Fibroblast of villous mesenchyme (primary cell): ENCODE results near the gene PPEF1. TPM values are rescaled to one million over a fixed set of nuclear protein-coding genes. Genes with fewer than 3 reads are reported as not detected.
"Not testable (repeated sequence)": the region's sequence is repeated elsewhere in the genome, so short reads cannot be mapped to it uniquely, and the experiment has no call there.

Experiments
- DNase-seq: peaks from one replicate; pipeline ENCODE4 v3.0.0-alpha.2; 2010; ENCODE audit warnings: low read depth
- H3K4me3 ChIP-seq: 2 replicates; pipeline ENCODE4 v1.5.1; 2011; ENCODE audit warnings: low read depth, mild to moderate bottlenecking, low read length
- total RNA-seq: library from RNA; depleted of rRNA; stranded (reverse); fragments of >200 nt; gene quantifications from 2 replicates; pipeline ENCODE4 v1.2.3, GENCODE V29; 2012
- TF ChIP-seq, protein P1 (sequence below): IDR thresholded peaks from 2 replicates; pipeline ENCODE4 v1.5.1; 2012; ENCODE audit warnings: low read depth, mild to moderate bottlenecking, low read length; ENCODE audit not compliant: insufficient read depth

The PPEF1 gene
- total RNA-seq, 1 donor, result not detected

- TF ChIP-seq, protein P1, sequence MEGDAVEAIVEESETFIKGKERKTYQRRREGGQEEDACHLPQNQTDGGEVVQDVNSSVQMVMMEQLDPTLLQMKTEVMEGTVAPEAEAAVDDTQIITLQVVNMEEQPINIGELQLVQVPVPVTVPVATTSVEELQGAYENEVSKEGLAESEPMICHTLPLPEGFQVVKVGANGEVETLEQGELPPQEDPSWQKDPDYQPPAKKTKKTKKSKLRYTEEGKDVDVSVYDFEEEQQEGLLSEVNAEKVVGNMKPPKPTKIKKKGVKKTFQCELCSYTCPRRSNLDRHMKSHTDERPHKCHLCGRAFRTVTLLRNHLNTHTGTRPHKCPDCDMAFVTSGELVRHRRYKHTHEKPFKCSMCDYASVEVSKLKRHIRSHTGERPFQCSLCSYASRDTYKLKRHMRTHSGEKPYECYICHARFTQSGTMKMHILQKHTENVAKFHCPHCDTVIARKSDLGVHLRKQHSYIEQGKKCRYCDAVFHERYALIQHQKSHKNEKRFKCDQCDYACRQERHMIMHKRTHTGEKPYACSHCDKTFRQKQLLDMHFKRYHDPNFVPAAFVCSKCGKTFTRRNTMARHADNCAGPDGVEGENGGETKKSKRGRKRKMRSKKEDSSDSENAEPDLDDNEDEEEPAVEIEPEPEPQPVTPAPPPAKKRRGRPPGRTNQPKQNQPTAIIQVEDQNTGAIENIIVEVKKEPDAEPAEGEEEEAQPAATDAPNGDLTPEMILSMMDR, result no peak
- no peak overlapping the region for H3K4me3 ChIP-seq
- no peak for DNase-seq
These were observed 15.1 kb downstream of the PPEF1 start for GRCh38 chrX:18722500-18723071.

GRCh38 chrX:18725310-18725943 is 18.0 kb downstream of the PPEF1 start:
- H3K4me3 ChIP-seq, result no peak overlapping the region
- no peak for DNase-seq
- TF ChIP-seq, protein P1, result no peak

DNA sequence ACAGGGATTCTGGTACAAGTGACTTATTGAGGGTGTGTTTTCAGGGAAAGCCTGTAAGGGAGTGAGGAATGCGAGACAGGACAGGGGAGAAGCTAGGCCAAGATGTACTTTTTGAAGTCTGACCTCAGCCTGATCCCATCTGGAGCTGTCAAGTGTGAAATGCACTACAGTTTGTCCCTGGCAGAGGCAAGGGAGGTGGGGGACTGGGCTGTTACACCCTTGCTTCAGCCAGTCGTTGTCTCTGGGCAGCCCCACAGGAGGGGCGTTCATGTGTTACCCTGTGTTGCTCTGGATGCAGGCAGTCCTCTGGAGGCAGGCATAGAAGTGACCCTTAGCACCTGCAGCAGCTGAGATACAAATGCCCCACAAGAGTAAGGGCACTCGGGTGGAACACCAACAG is 25.8 kb downstream of the PPEF1 start:
- TF ChIP-seq, protein P1, result no peak
- no peak overlapping the region for H3K4me3 ChIP-seq
- no peak for DNase-seq

DNA sequence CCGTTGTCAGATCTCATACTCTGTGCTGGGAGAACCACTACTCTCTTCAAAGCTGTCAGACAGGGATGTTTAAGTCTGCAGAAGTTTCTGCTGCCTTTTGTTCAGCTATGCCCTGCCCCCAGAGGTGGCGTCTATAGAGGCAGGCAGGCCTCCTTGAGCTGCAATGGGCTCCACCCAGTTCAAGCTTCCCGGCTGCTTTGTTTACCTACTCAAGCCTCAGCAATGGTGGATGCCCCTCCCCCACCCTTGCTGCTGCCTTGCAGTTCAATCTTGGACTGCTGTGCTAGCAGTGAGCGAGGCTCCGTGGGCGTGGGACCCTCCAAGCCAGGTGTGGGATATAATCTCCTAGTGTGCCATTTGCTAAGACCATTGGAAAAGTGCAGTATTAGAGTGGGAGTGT is 32.2 kb downstream of the PPEF1 start:
- DNase-seq, H3K4me3 ChIP-seq: not testable (repeated sequence)

DNA sequence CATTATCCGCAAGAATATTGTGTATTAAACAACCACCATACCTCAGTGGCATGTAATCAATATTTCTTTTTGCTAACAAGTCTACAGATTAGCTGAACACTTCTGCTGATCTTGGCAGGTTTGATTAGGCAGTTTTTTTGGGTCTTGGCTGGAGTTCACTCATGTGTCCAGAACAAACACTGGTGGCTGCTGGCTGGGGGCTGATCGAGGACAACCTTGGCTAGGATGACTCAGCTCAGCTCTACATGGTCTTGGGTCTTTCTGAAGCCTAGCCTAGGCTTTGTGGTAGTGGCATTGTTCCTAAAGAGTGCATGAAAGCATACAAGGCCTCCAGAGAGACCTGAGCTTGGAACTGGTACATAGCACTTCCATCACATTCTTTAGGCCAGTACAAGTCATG is 41.1 kb downstream of the PPEF1 start:
- TF ChIP-seq, protein P1, result no peak
- no peak overlapping the region for H3K4me3 ChIP-seq
- DNase-seq, result no peak

- TF ChIP-seq, protein P1, result no peak
- DNase-seq, result no peak
- no peak overlapping the region for H3K4me3 ChIP-seq
These were observed 46.2 kb downstream of the PPEF1 start for GRCh38 chrX:18753631-18754030.

GRCh38 chrX:18755651-18756050 is 48.2 kb downstream of the PPEF1 start:
- TF ChIP-seq, protein P1, result no peak
- no peak for DNase-seq
- no peak overlapping the region for H3K4me3 ChIP-seq
